ENCODE data around the gene FAM9A.
"Not testable (repeated sequence)": the region's sequence is repeated elsewhere in the genome, so short reads cannot be mapped to it uniquely, and the experiment has no call there.

Gene FAM9A

GRCh38 chrX:8800351-8800750 lies 832 bp downstream of the FAM9A start:
- not testable (repeated sequence) for DNase-seq

GRCh38 chrX:8799281-8799680 lies 1.9 kb downstream of the FAM9A start:
- DNase-seq: not testable (repeated sequence)

- DNase-seq: not testable (repeated sequence)
Measured at GRCh38 chrX:8798702-8799101, 2.5 kb downstream of the FAM9A start.

DNA sequence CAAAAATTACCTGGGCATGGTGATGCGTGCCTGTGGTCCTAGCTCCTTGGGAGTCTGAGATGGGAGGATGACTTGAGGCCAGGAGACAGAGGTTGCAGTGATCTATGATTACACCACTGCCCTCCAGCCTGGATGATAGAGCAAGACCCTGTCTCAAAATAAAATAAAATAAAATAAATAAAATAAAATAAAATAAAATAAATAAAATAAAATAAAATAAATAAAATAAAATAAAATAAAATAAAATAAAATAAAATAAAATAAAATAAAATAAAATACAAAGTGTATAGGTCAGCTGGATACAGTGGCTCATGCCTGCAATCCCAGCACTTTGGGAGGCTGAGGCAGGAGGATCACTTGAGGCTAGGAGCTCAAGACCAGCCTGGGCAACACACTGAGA lies 14.1 kb downstream of the FAM9A start:
- DNase-seq: not testable (repeated sequence)

- DNase-seq: no peak
Measured at GRCh38 chrX:8784162-8784561, 17.0 kb downstream of the FAM9A start.

DNA sequence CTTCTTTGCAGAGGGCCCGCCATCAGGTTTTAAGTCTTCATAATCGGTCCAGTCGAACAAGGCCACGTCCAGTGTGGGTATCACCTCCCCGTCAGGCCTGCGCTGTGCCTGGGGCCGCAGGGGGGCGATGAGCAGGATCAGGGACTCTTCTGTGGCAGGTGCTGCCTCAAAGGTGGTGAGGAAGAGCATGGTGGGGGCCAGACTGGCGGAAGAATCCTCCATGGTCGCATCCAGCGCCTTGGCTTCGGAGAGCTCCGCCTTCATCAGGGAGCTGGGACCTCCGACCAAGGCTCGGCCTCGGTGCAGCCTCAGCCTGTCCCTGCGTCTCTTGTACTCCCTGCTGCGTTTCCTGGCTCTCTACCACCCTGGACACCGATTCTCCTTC lies 17.5 kb downstream of the FAM9A start:
- DNase-seq: no peak

DNA sequence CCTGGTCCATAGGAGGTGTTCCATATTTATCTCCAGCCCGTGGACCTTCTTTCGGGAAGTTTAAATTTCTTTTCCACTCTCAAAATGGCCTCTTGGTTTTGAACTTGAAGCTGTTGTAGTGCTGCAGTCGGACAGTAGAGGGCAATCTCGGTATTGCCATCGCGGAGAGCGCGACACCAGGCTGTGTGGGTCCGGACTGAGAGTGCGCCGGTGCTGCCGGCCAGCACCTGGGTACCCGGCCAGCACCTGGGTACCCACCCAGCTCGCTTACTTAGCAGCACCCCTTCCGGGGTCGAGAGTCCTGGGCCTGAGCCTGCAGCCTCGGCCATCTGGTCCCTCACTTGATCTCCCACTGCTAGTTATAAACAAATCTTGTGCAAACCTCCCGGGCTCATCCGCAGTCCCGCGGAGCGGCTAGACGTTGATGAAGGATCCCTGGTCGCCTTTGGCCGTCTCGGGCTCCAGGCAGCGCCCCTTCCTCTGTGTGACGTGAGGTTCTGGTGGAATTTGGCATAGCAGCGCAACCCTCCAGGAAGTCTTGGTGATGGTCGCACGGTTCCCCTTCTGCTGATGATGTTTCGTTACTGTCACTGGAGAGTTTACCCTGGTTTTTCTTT lies 18.0 kb downstream of the FAM9A start:
- peak in 1 of 3 experiments; percentile 18 for DNase-seq

DNA sequence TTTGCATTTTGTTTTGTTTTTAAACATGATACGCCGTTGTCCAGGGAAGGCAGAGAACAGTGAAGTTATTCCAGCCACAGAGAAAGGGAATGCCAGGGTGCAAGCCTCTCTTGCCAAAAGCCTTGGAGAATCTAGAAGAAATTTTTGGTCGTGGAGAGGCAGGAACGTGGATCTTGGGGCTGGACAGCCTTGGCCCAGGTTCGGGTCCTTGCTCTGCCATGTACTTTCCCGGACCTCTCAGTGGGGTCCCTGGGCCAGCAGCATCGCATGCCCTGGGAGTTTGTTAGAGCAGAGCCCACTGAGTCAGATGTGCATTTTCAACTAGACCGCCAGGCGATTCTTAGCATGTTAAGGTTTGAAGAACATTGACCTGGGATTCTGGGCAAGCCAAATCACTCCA lies 18.6 kb downstream of the FAM9A start:
- no peak for DNase-seq

GRCh38 chrX:8781921-8782320 lies 19.3 kb downstream of the FAM9A start:
- DNase-seq: not testable (repeated sequence)

DNA sequence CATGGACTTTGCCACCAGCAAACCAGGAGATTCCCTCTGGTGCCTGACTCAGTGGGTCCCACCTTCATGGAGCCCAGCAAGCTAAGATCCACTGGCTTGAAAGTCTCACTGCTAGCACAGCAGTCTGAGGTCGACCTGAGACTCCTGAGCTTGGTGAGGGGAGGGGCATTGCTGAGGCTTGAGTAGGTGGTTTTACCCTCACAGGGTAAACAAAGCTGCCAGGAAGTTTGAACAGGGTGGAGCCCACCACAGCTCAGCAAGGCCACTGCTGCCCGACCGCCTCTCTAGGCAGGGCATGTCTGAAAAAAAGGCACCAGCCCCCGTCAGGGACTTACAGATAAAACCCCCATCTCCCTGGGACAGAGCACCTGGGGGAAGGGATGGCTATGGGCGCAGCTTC lies 28.1 kb downstream of the FAM9A start:
- DNase-seq: no peak

GRCh38 chrX:8760021-8760420 lies 41.2 kb downstream of the FAM9A start:
- DNase-seq: no peak

GRCh38 chrX:8758706-8759105 lies 42.5 kb downstream of the FAM9A start:
- DNase-seq: not testable (repeated sequence)

GRCh38 chrX:8757609-8758389 lies 43.4 kb downstream of the FAM9A start:
- DNase-seq: not testable (repeated sequence)

DNA sequence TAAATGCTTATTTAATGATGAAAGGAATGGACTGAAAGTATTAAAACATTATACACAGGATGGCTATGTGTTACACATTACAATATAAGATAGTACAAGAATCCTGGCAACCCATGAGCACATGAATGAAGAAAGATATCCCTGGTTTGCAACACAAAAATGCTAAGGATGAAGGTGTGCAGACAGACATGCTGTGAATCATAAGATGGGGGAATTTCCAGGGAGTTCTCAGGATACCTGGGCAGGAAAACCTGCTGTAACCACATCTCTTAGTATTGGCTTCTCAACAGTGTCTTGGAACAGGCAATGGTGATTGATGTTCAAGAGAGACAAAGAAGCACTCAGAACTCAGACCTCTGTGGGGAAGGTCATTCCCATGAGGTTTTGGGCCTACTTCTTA lies 45.4 kb downstream of the FAM9A start:
- no peak for DNase-seq

GRCh38 chrX:8755116-8755515 lies 46.1 kb downstream of the FAM9A start:
- peak in 2 of 3 experiments; percentile 16 to 59 for DNase-seq

DNA sequence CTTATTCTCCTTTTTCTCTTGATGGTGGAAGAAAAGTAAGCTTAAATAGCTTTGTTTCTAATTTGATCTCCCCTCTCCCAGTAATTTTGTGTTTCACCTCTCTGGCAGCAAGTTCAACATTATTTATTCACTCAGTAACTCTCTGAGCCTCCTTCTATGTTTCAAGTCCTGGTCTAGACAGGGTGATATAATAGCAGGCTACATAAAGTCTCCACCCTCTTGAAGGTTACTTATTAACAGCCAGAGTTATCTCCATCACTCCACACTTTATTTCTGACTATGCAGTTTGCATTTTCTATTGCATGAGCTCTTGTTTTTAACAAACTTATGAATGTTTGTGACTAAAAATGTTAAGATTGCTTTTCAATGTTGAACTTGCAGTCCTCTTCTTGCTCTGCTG lies 51.5 kb downstream of the FAM9A start:
- DNase-seq: no peak

GRCh38 chrX:8748855-8749254 lies 52.3 kb downstream of the FAM9A start:
- peak in 2 of 3 experiments; percentile 29 to 80 for DNase-seq

DNA sequence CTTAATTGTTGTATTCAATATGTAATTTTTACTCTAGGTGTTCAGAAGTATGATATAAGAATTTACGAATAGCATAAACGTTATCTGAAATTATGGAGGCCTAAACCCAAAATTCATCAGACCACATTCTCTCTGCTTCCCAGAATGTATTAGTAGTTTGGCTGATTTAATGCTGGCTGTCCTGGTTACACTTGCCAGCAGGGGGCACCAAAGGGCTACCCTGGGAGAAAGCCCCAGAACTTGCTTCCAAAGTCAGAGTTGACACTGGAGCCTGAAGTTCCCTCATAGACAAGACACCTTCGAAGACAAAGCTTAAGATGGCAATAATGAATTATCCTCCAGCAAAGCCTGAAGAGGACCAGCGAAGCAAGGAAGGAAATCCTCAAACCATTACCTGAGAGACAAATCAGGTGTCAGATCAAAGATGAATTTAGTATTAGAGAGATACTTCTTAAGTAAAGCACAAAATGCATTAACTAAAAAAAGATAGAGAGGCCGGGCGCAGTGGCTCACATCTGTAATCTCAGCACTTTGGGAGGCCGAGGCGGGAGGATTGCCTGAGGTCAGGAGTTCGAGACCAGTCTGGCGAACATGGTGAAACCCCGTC lies 58.0 kb downstream of the FAM9A start:
- peak; percentile 43 to 73 (median 52) for DNase-seq

- no peak for DNase-seq
Measured at GRCh38 chrX:8741981-8742380, 59.2 kb downstream of the FAM9A start.
